NCI-H146 (cell line): Measurements from ENCODE around the gene KCNQ5.
"Not testable (repeated sequence)": the region's sequence is repeated elsewhere in the genome, so short reads cannot be mapped to it uniquely, and the experiment has no call there.

Experiments
- DNase-seq: peaks from one replicate; lab custom pipeline; 2025; lab: John Stamatoyannopoulos, UW

KCNQ5 gene

GRCh38 chr6:73180763-73181619 is 559.1 kb downstream of the KCNQ5 start:
- DNase-seq, result peak; percentile 9

GRCh38 chr6:73182021-73182607 is 560.2 kb downstream of the KCNQ5 start:
- DNase-seq, result no peak

GRCh38 chr6:73193302-73193701 is 571.4 kb downstream of the KCNQ5 start:
- DNase-seq, result not testable (repeated sequence)

- no peak for DNase-seq
Observed at GRCh38 chr6:73194744-73195143, 572.9 kb downstream of the KCNQ5 start.

- no peak for DNase-seq
Observed at GRCh38 chr6:73200247-73200646, 578.4 kb downstream of the KCNQ5 start.

- DNase-seq, result no peak
Observed at GRCh38 chr6:73200735-73201134, 578.9 kb downstream of the KCNQ5 start.

- no peak for DNase-seq
Observed at GRCh38 chr6:73203098-73203497, 581.2 kb downstream of the KCNQ5 start.

GRCh38 chr6:73204252-73204651 is 582.4 kb downstream of the KCNQ5 start:
- DNase-seq, result no peak

GRCh38 chr6:73207221-73207837 is 585.5 kb downstream of the KCNQ5 start:
- DNase-seq, result no peak

GRCh38 chr6:73209117-73209516 is 587.3 kb downstream of the KCNQ5 start:
- DNase-seq, result no peak

- DNase-seq, result no peak
Observed at GRCh38 chr6:73216859-73217258, 595.0 kb downstream of the KCNQ5 start.

- no peak for DNase-seq
Observed at GRCh38 chr6:73225396-73225795, 603.5 kb downstream of the KCNQ5 start, which contains the start of gene KHDC1L. TSS of gene KHDC1L (minus strand) at chr6:73225496. CDS start at chr6:73225408, 88 bp downstream.

GRCh38 chr6:73227606-73228255 is 605.9 kb downstream of the KCNQ5 start:
- DNase-seq, result no peak

GRCh38 chr6:73231986-73232391 is 610.1 kb downstream of the KCNQ5 start:
- DNase-seq, result no peak

- DNase-seq, result no peak
Observed at GRCh38 chr6:73233048-73233447, 611.2 kb downstream of the KCNQ5 start.

- DNase-seq, result not testable (repeated sequence)
Observed at GRCh38 chr6:73233971-73234370, 612.1 kb downstream of the KCNQ5 start.

- DNase-seq, result no peak
Observed at GRCh38 chr6:73234733-73235132, 612.9 kb downstream of the KCNQ5 start.

GRCh38 chr6:73236144-73236750 is 614.4 kb downstream of the KCNQ5 start:
- DNase-seq, result no peak

- DNase-seq, result no peak
Observed at GRCh38 chr6:73240730-73241129, 618.9 kb downstream of the KCNQ5 start.

- DNase-seq, result no peak
Observed at GRCh38 chr6:73242001-73242400, 620.1 kb downstream of the KCNQ5 start.
